Neural progenitor cell (in vitro differentiated cells): Measurements from ENCODE around the gene CCDC51.

Experiments
- CTCF ChIP-seq: fragments of 200-600 bp; sonication (generic); IDR thresholded peaks from 2 replicates; pipeline ENCODE4 v1.5.1; 2017; ENCODE audit warnings: antibody characterized with exemption, mild to moderate bottlenecking
- EZH2 ChIP-seq: fragments of 200-600 bp; sonication (generic); IDR thresholded peaks from 2 replicates; pipeline ENCODE4 v1.6.1; 2017; ENCODE audit warnings: antibody characterized with exemption, mild to moderate bottlenecking, moderate library complexity

DNA sequence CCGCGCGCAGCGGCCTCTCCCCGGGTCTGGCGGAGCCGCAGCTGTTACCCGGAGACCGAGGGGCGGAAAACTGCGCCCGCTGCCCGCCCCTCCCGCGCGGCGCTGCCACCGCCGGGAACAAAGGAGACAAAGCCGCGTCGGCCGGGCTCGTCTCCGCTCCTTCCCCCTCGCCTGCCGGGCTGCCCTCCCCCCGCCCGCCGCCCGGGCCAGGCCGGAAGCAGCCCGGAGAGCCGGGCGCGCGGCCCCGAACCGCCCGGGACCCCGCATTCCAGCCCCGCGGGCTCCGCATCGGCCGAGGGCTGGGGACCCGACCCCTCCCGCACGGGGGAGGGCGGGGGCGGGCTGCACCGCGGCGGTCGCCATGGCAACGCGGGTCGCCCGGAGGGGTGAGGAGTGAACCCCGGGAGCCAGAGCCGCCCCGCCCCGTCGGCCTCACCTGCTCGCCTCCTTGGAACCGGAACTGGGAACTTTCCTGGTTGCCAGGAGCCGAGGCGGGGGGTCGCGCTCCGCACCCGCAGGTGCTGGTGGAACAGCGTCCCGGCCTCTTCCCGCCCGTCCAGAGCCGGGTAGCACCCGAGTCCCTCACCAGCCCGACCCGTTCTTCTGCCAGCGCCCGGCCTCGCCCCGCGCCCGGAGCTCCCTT is 10.5 kb downstream of the CCDC51 start:
- no peak for TF ChIP-seq CTCF
- TF ChIP-seq EZH2 = no peak
